GM12878 (cell line): ENCODE measurements around the gene PRRG4. TPM values are rescaled to one million over a fixed set of nuclear protein-coding genes. Genes with fewer than 3 reads are reported as not detected.

Experiments used
- BCLAF1 ChIP-seq: fragments of 450-650 bp; IDR thresholded peaks from 2 replicates; pipeline ENCODE4 v1.6.1; 2017; ENCODE audit warnings: antibody characterized with exemption, mild to moderate bottlenecking, moderate library complexity
- CHD1 ChIP-seq: IDR thresholded peaks from 2 replicates; pipeline ENCODE4 v1.6.1; 2012; ENCODE audit warnings: low read depth, low read length, improper control_type of control experiment
- MTA2 ChIP-seq: fragments of 450-650 bp; IDR thresholded peaks from 2 replicates; pipeline ENCODE4 v1.6.1; 2016; ENCODE audit warnings: low read depth, mild to moderate bottlenecking, moderate library complexity
- NBN ChIP-seq: fragments of 450-650 bp; IDR thresholded peaks from 2 replicates; pipeline ENCODE4 v1.6.1; 2016
- NFIC ChIP-seq: IDR thresholded peaks from 2 replicates; pipeline ENCODE4 v1.6.1; 2012; ENCODE audit warnings: low read depth, mild to moderate bottlenecking, inconsistent platforms, low read length, moderate library complexity
- PRDM15 ChIP-seq: fragments of 450-650 bp; formaldehyde crosslinking; IDR thresholded peaks from 2 replicates; pipeline ENCODE4 v1.4.0; 2020; ENCODE audit warnings: mild to moderate bottlenecking, moderate library complexity
- RELA ChIP-seq: fragments of 450-650 bp; IDR thresholded peaks from 2 replicates; pipeline ENCODE4 v1.8.0; 2014; ENCODE audit warnings: borderline replicate concordance; ENCODE audit not compliant: partially characterized antibody
- TCF3 ChIP-seq: IDR thresholded peaks from 2 replicates; pipeline ENCODE4 v1.6.1; 2012; ENCODE audit warnings: low read depth, mild to moderate bottlenecking, low read length, borderline replicate concordance; ENCODE audit not compliant: insufficient read depth
- ZNF24 ChIP-seq: fragments of 450-650 bp; IDR thresholded peaks from 2 replicates; pipeline ENCODE4 v1.6.1; 2017; ENCODE audit warnings: antibody characterized with exemption, mild to moderate bottlenecking
- polyA plus RNA-seq, 11 experiments: library from polyadenylated mRNA; depleted of rRNA in 4 of 11; unstranded in 6 of 11; stranded (reverse) in 5 of 11; fragments of >200 nt; fragmentation: Nextera tagmentation in 4 of 11; fragmentation: Illumina TruSeq in 1 of 11; extraction: Ambion mirVana in 4 of 11; extraction: Trizol in 1 of 11; gene quantifications; 1 replicate in 1 of 11; 2 replicates in 10 of 11; pipeline versions ENCODE4 v1.2.1 to v1.2.3, GENCODE V29; 2011 to 2016; ENCODE audit warnings: inconsistent platforms in 2 of 11, missing spikeins in 2 of 11, low read depth in 1 of 11
- total RNA-seq, 4 experiments: library from RNA; depleted of rRNA in 3 of 4; stranded (reverse); fragments of >200 nt in 3 of 4; fragmentation: Illumina TruSeq in 1 of 4; extraction: Trizol in 1 of 4; gene quantifications; 2 replicates each; pipeline versions ENCODE4 v1.2.1 to v1.2.3, GENCODE V29; 2013 to 2021

PRRG4 gene
- total and polyA plus RNA-seq, 10 of the 15 experiments (the other 5 are each of a cell fraction or from before 2014, with no cell fraction given) = 0.55 to 4.9 (median 1.9) TPM

GRCh38 chr11:32858731-32859130 is 29.0 kb downstream of the PRRG4 start (continued):
- TF ChIP-seq ZNF24 (no peak), RELA (no peak), BCLAF1 (no peak), TCF3 (no peak), MTA2 (no peak), NBN (no peak), NFIC (no peak), PRDM15 (CRISPR knock-in tag) (no peak), CHD1 (no peak)
